Neural progenitor cell (in vitro differentiated cells): ENCODE data around the gene SOBP. TPM values are rescaled to one million over a fixed set of nuclear protein-coding genes. Genes with fewer than 3 reads are reported as not detected.

Source experiments
- DNase-seq: peaks from one replicate; pipeline ENCODE4 v3.0.0-alpha.2; 2016; ENCODE audit warnings: low spot score
- H2AFZ ChIP-seq: fragments of 200-600 bp; sonication (generic); replicated peaks from 2 replicates; pipeline ENCODE4 v1.6.1; 2016; ENCODE audit warnings: antibody characterized with exemption
- H3F3A ChIP-seq: fragments of 200-600 bp; sonication (generic); 2 replicates; pipeline ENCODE4 v1.6.1; 2016; ENCODE audit warnings: antibody characterized with exemption, low read depth
- H3K27ac ChIP-seq: fragments of 200-600 bp; sonication (generic); 2 replicates; pipeline ENCODE4 v1.5.1; 2016; ENCODE audit warnings: mild to moderate bottlenecking
- H3K27me3 ChIP-seq: fragments of 200-600 bp; sonication (generic); 2 replicates; pipeline ENCODE4 v1.6.1; 2016; ENCODE audit warnings: mild to moderate bottlenecking, moderate library complexity
- H3K36me3 ChIP-seq: fragments of 200-600 bp; sonication (generic); 2 replicates; pipeline ENCODE4 v1.5.1; 2016
- H3K4me1 ChIP-seq: fragments of 200-600 bp; sonication (generic); 2 replicates; pipeline ENCODE4 v1.6.1; 2016; ENCODE audit warnings: mixed run types
- H3K4me2 ChIP-seq: fragments of 200-600 bp; sonication (generic); 2 replicates; pipeline ENCODE4 v1.6.1; 2016
- H3K4me3 ChIP-seq: fragments of 200-600 bp; sonication (generic); 2 replicates; pipeline ENCODE4 v1.5.1; 2016
- H3K79me2 ChIP-seq: fragments of 200-600 bp; sonication (generic); 2 replicates; pipeline ENCODE4 v1.6.1; 2016; ENCODE audit warnings: low read depth
- H3K9ac ChIP-seq: fragments of 200-600 bp; sonication (generic); 2 replicates; pipeline ENCODE4 v1.6.1; 2016
- H3K9me3 ChIP-seq: fragments of 200-600 bp; sonication (generic); 2 replicates; pipeline ENCODE4 v1.5.1; 2016; ENCODE audit warnings: low read depth
- H4K20me1 ChIP-seq: fragments of 200-600 bp; sonication (generic); 2 replicates; pipeline ENCODE4 v1.6.1; 2016; ENCODE audit warnings: low read depth
- H3K27ac Mint-ChIP-seq: 3 replicates; pipeline ENCODE4 v1.8.0; 2021; ENCODE audit warnings: mixed read lengths
- H3K27me3 Mint-ChIP-seq: 2 replicates; pipeline ENCODE4 v1.8.0; 2022; ENCODE audit warnings: low read depth, mild to moderate bottlenecking, inconsistent platforms, moderate library complexity, mixed read lengths; ENCODE audit not compliant: insufficient read depth
- H3K36me3 Mint-ChIP-seq: 3 replicates; pipeline ENCODE4 v1.8.0; 2021; ENCODE audit warnings: mixed read lengths
- H3K4me1 Mint-ChIP-seq: 3 replicates; pipeline ENCODE4 v1.8.0; 2021; ENCODE audit warnings: mixed read lengths
- H3K4me3 Mint-ChIP-seq: 3 replicates; pipeline ENCODE4 v1.8.0; 2021; ENCODE audit warnings: mild to moderate bottlenecking, moderate library complexity, mixed read lengths
- H3K9me3 Mint-ChIP-seq: 3 replicates; pipeline ENCODE4 v1.8.0; 2020; ENCODE audit warnings: mixed read lengths
- CTCF ChIP-seq: fragments of 200-600 bp; sonication (generic); IDR thresholded peaks from 2 replicates; pipeline ENCODE4 v1.5.1; 2017; ENCODE audit warnings: antibody characterized with exemption, mild to moderate bottlenecking
- EZH2 ChIP-seq: fragments of 200-600 bp; sonication (generic); IDR thresholded peaks from 2 replicates; pipeline ENCODE4 v1.6.1; 2017; ENCODE audit warnings: antibody characterized with exemption, mild to moderate bottlenecking, moderate library complexity
- EZH2phosphoT487 ChIP-seq: fragments of 200-600 bp; sonication (generic); IDR thresholded peaks from 2 replicates; pipeline ENCODE4 v1.6.1; 2017; ENCODE audit warnings: antibody characterized with exemption
- total RNA-seq: library from RNA; depleted of rRNA; stranded (reverse); fragments of >200 nt; gene quantifications from 2 replicates; pipeline ENCODE4 v1.2.3, GENCODE V29; 2015; ENCODE audit warnings: low replicate concordance

SOBP gene
- total RNA-seq, 1 donor from 2014 or later: 12.6 TPM

- Histone ChIP-seq H4K20me1 (no peaks in the 10 kb centered on the region), H3K36me3 (no peaks in the 10 kb centered on the region), H3K4me3 (no peak overlapping the region), H3K9me3 (no peaks in the 10 kb centered on the region), H3K27me3 (no peaks in the 10 kb centered on the region), H3K27ac (no peak overlapping the region), H3K4me2 (no peak overlapping the region), H2AFZ (no peak overlapping the region), H3K79me2 (no peaks in the 10 kb centered on the region), H3F3A (no peaks in the 10 kb centered on the region), H3K9ac (no peak overlapping the region), H3K4me1 (peaks cover under 1% of the 10 kb centered on the region)
- DNase-seq: no peak
- no peaks in the 10 kb centered on the region for H3K27me3 Mint-ChIP-seq
- H3K27ac Mint-ChIP-seq: no peak overlapping the region
- no peaks in the 10 kb centered on the region for H3K9me3 Mint-ChIP-seq
- H3K4me1 Mint-ChIP-seq: no peaks in the 10 kb centered on the region
- TF ChIP-seq EZH2: no peak
- TF ChIP-seq CTCF: no peak
- TF ChIP-seq EZH2phosphoT487: no peak
- no peaks in the 10 kb centered on the region for H3K36me3 Mint-ChIP-seq
- H3K4me3 Mint-ChIP-seq: no peak overlapping the region
Measured at GRCh38 chr6:107479089-107479690, 10.7 kb upstream of the SOBP start.

- no peaks in the 10 kb centered on the region for H4K20me1 ChIP-seq
- no peak overlapping the region for H3K4me3 ChIP-seq
- DNase-seq: no peak
- no peak overlapping the region for H3K4me3 Mint-ChIP-seq
- no peak for TF ChIP-seq CTCF
- no peak for TF ChIP-seq EZH2
- no peak for TF ChIP-seq EZH2phosphoT487
- peaks cover 3% of the 10 kb centered on the region for H3K9me3 Mint-ChIP-seq
- no peaks in the 10 kb centered on the region for H3K9me3 ChIP-seq
- no peaks in the 10 kb centered on the region for H3K4me1 ChIP-seq
- H2AFZ ChIP-seq: no peak overlapping the region
- no peaks in the 10 kb centered on the region for H3K79me2 ChIP-seq
- peaks cover 18% of the 10 kb centered on the region for H3K27me3 Mint-ChIP-seq
- H3K36me3 Mint-ChIP-seq: no peaks in the 10 kb centered on the region
- no peak overlapping the region for H3K27ac Mint-ChIP-seq
- no peak overlapping the region for H3K27ac ChIP-seq
- no peaks in the 10 kb centered on the region for H3K36me3 ChIP-seq
- H3K4me1 Mint-ChIP-seq: peaks cover 14% of the 10 kb centered on the region
- no peak overlapping the region for H3K4me2 ChIP-seq
- peaks cover 13% of the 10 kb centered on the region for H3F3A ChIP-seq
- H3K27me3 ChIP-seq: peaks cover 28% of the 10 kb centered on the region
- H3K9ac ChIP-seq: no peak overlapping the region
Measured at GRCh38 chr6:107485157-107485556, 4.8 kb upstream of the SOBP start.

GRCh38 chr6:107488174-107488874 lies 1.6 kb upstream of the SOBP start:
- peaks cover 30% of the 10 kb centered on the region for H3K79me2 ChIP-seq
- H3K4me1 ChIP-seq: peaks cover 15% of the 10 kb centered on the region
- Mint-ChIP-seq H3K27me3 (peaks cover 18% of the 10 kb centered on the region), H3K27ac (no peak overlapping the region), H3K36me3 (no peaks in the 10 kb centered on the region), H3K9me3 (peaks cover 3% of the 10 kb centered on the region), H3K4me1 (peaks cover 19% of the 10 kb centered on the region), H3K4me3 (peak overlapping the region; percentile 99)
- no peak overlapping the region for H3K27ac ChIP-seq
- no peaks in the 10 kb centered on the region for H3K9me3 ChIP-seq
- peak overlapping the region; percentile 86 for H3K4me3 ChIP-seq
- peaks cover 7% of the 10 kb centered on the region for H4K20me1 ChIP-seq
- H3F3A ChIP-seq: peaks cover 33% of the 10 kb centered on the region
- DNase-seq: peak; percentile 31
- H3K27me3 ChIP-seq: peaks cover 28% of the 10 kb centered on the region
- peak overlapping the region; percentile 90 for H3K4me2 ChIP-seq
- TF ChIP-seq EZH2: peak; percentile 54
- peak; percentile 26 for TF ChIP-seq EZH2phosphoT487
- TF ChIP-seq CTCF: no peak
- H3K36me3 ChIP-seq: no peaks in the 10 kb centered on the region
- H2AFZ ChIP-seq: peak overlapping the region; percentile 85
- no peak overlapping the region for H3K9ac ChIP-seq
